Aorta (tissue), 5 donors: ENCODE results near the gene TMEM123. TPM values are rescaled to one million over a fixed set of nuclear protein-coding genes. Genes with fewer than 3 reads are reported as not detected.

Source experiments
- ATAC-seq: fragments of 200-7000 bp; cut with Tn5 transposase; one replicate; pipeline ENCODE4 v1.9.1; 2022; ENCODE audit warnings: moderate library complexity; ENCODE audit not compliant: low FRiP score
- DNase-seq, 2 donors: peaks; one replicate each; pipeline ENCODE4 v3.0.0-alpha.2; 2020
- H3K27ac ChIP-seq, 2 donors: one replicate each; pipeline ENCODE4 v1.5.1; 2013; ENCODE audit warnings: low read length in 2 of 2, mild to moderate bottlenecking in 2 of 2, moderate library complexity in 2 of 2, control low read depth in 1 of 2, inconsistent platforms in 1 of 2, low read depth in 1 of 2
- H3K27me3 ChIP-seq, 2 donors: one replicate each; pipeline ENCODE4 v1.6.1; 2013; ENCODE audit warnings: control low read depth in 1 of 2, low read length in 1 of 2, mild to moderate bottlenecking in 1 of 2, moderate library complexity in 1 of 2; ENCODE audit not compliant: insufficient read depth in 2 of 2, control insufficient read depth in 1 of 2
- H3K36me3 ChIP-seq, 2 donors: one replicate each; pipeline ENCODE4 v1.6.1; 2013; ENCODE audit warnings: control low read depth in 1 of 2, low read length in 1 of 2, mild to moderate bottlenecking in 1 of 2; ENCODE audit not compliant: insufficient read depth in 2 of 2, control insufficient read depth in 1 of 2
- H3K4me1 ChIP-seq, 2 donors: one replicate each; pipeline ENCODE4 v1.6.1; 2013; ENCODE audit warnings: low read length in 2 of 2, control low read depth in 1 of 2, mild to moderate bottlenecking in 1 of 2, moderate library complexity in 1 of 2; ENCODE audit not compliant: insufficient read depth in 2 of 2, control insufficient read depth in 1 of 2
- H3K4me3 ChIP-seq, 2 donors: one replicate each; pipeline ENCODE4 v1.5.1; 2013; ENCODE audit warnings: low read length in 2 of 2, control low read depth in 1 of 2, mild to moderate bottlenecking in 1 of 2
- H3K9me3 ChIP-seq: one replicate; pipeline ENCODE4 v1.6.1; 2013; ENCODE audit warnings: mild to moderate bottlenecking, low read length; ENCODE audit not compliant: control insufficient read depth
- WGBS, 2 donors: extraction: QIAGEN DNeasy Blood & Tissue Kit; methylation state at CpG; one replicate each; pipeline ENCODE4 v1.1.7; 2013; 5-methylcytosine and 5-hydroxymethylcytosine counted together
- intact Hi-C, 2 donors: fragments of 100-400 bp; cut with DNase I; formaldehyde crosslinking; loops; one replicate each; pipeline versions ENCODE4 v1.14.2 to v1.15.0; 2022
- polyA plus RNA-seq, 2 donors: library from polyadenylated mRNA; stranded (reverse); fragments of 200-250 nt; gene quantifications; one replicate each; pipeline ENCODE4 v1.2.3, GENCODE V29; 2013
- total RNA-seq, 2 donors: library from RNA; stranded (reverse); fragmentation: NEBNext Ultra II Directional; extraction: Animal tissue kit (Norgen Biotek cat#: 25700); gene quantifications; one replicate each; pipeline ENCODE4 v1.2.1, GENCODE V29; 2021
- donor health status: healthy with polysubstance abuse.
- donor health status: Bipolar disorder and iron deficiency.
- donor health status: DM: no; HTN: no; CAD: no.
- donor health status: DM: no; HTN: no; CAD: no.
- donor health status: DM: yes; HTN: yes; CAD: no.

TMEM123 gene
- total and polyA plus RNA-seq, 4 donors, result 42.1 to 116 (median 79.2) TPM

GRCh38 chr11:102427068-102427467 is 25.5 kb downstream of the TMEM123 start:
- DNase-seq, result no peak
- 0% methylated on average over 1 of the region's 1 CpG for WGBS, 2 donors
- H3K36me3 ChIP-seq, result no peaks in the 10 kb centered on the region
- intact Hi-C loops, result no loop called here
- H3K9me3 ChIP-seq, result no peaks in the 10 kb centered on the region
- ATAC-seq, result no peak
- peaks cover 0 to 3% of the 10 kb centered on the region in 2 donors for H3K4me1 ChIP-seq
- H3K27me3 ChIP-seq, result no peaks in the 10 kb centered on the region
- no peak overlapping the region for H3K27ac ChIP-seq
- H3K4me3 ChIP-seq, result no peak overlapping the region

GRCh38 chr11:102426570-102426969 is 26.0 kb downstream of the TMEM123 start:
- Histone ChIP-seq H3K27ac (no peak overlapping the region), H3K4me1 (peaks cover 0 to 3% of the 10 kb centered on the region in 2 donors), H3K4me3 (no peak overlapping the region), H3K27me3 (no peaks in the 10 kb centered on the region), H3K9me3 (no peaks in the 10 kb centered on the region), H3K36me3 (no peaks in the 10 kb centered on the region)
- intact Hi-C loops, result no loop called here
- no peak for ATAC-seq
- no peak for DNase-seq

- 83 to 85% methylated on average over 2 of the region's 2 CpGs for WGBS, 2 donors
- no peak overlapping the region for H3K27ac ChIP-seq
- intact Hi-C loops, result no loop called here
- no peaks in the 10 kb centered on the region for H3K36me3 ChIP-seq
- DNase-seq (no peak), ATAC-seq (no peak)
- no peak overlapping the region for H3K4me3 ChIP-seq
- peaks cover 0 to 3% of the 10 kb centered on the region in 2 donors for H3K4me1 ChIP-seq
- H3K9me3 ChIP-seq, result no peaks in the 10 kb centered on the region
- H3K27me3 ChIP-seq, result no peaks in the 10 kb centered on the region
These were observed 26.6 kb downstream of the TMEM123 start for GRCh38 chr11:102426000-102426399.

GRCh38 chr11:102423936-102424335 is 28.6 kb downstream of the TMEM123 start:
- H3K4me1 ChIP-seq, result no peaks in the 10 kb centered on the region
- DNase-seq, result no peak
- intact Hi-C loops, result no loop called here
- WGBS, 2 donors, result 94 to 95% methylated on average over 1 of the region's 1 CpG
- ATAC-seq, result no peak
- no peaks in the 10 kb centered on the region for H3K9me3 ChIP-seq
- no peak overlapping the region for H3K4me3 ChIP-seq
- no peaks in the 10 kb centered on the region for H3K27me3 ChIP-seq
- no peaks in the 10 kb centered on the region for H3K36me3 ChIP-seq
- H3K27ac ChIP-seq, result no peak overlapping the region

GRCh38 chr11:102422817-102423712 is 29.5 kb downstream of the TMEM123 start:
- H3K4me3 ChIP-seq, result no peak overlapping the region
- DNase-seq, result no peak
- H3K9me3 ChIP-seq, result no peaks in the 10 kb centered on the region
- H3K4me1 ChIP-seq, result no peaks in the 10 kb centered on the region
- H3K27me3 ChIP-seq, result no peaks in the 10 kb centered on the region
- H3K36me3 ChIP-seq, result no peaks in the 10 kb centered on the region
- ATAC-seq, result no peak
- no peak overlapping the region for H3K27ac ChIP-seq
- intact Hi-C loops, result no loop called here
- 84% methylated on average over 4 of the region's 4 CpGs for WGBS, 2 donors

- H3K4me1 ChIP-seq, result no peaks in the 10 kb centered on the region
- ATAC-seq, result no peak
- 70 to 71% methylated on average over 3 of the region's 3 CpGs for WGBS, 2 donors
- H3K27me3 ChIP-seq, result no peaks in the 10 kb centered on the region
- H3K27ac ChIP-seq, result no peak overlapping the region
- no peaks in the 10 kb centered on the region for H3K36me3 ChIP-seq
- intact Hi-C loops, result no loop called here
- no peak for DNase-seq
- H3K9me3 ChIP-seq, result no peaks in the 10 kb centered on the region
- no peak overlapping the region for H3K4me3 ChIP-seq
These were observed 31.3 kb downstream of the TMEM123 start for GRCh38 chr11:102421261-102421660.

GRCh38 chr11:102420547-102420946 is 32.0 kb downstream of the TMEM123 start:
- H3K36me3 ChIP-seq, result no peaks in the 10 kb centered on the region
- no peak overlapping the region for H3K4me3 ChIP-seq
- H3K27me3 ChIP-seq, result no peaks in the 10 kb centered on the region
- WGBS, 2 donors, result 79 to 92% methylated on average over 2 of the region's 2 CpGs
- no peak overlapping the region for H3K27ac ChIP-seq
- DNase-seq (no peak), ATAC-seq (no peak)
- intact Hi-C loops, result no loop called here
- no peaks in the 10 kb centered on the region for H3K4me1 ChIP-seq
- H3K9me3 ChIP-seq, result no peaks in the 10 kb centered on the region

- H3K9me3 ChIP-seq, result no peaks in the 10 kb centered on the region
- H3K36me3 ChIP-seq, result no peaks in the 10 kb centered on the region
- intact Hi-C loops, result no loop called here
- no peaks in the 10 kb centered on the region for H3K27me3 ChIP-seq
- DNase-seq (no peak), ATAC-seq (no peak)
- H3K27ac ChIP-seq, result no peak overlapping the region
- 87 to 94% methylated on average over 3 of the region's 3 CpGs for WGBS, 2 donors
- H3K4me3 ChIP-seq, result no peak overlapping the region
- H3K4me1 ChIP-seq, result no peaks in the 10 kb centered on the region
These were observed 33.4 kb downstream of the TMEM123 start for GRCh38 chr11:102419181-102419580.

GRCh38 chr11:102416976-102417375 is 35.6 kb downstream of the TMEM123 start:
- 96% methylated on average over 2 of the region's 2 CpGs for WGBS, 2 donors
- H3K4me1 ChIP-seq, result no peaks in the 10 kb centered on the region
- no peak overlapping the region for H3K4me3 ChIP-seq
- H3K27me3 ChIP-seq, result no peaks in the 10 kb centered on the region
- no peaks in the 10 kb centered on the region for H3K9me3 ChIP-seq
- H3K27ac ChIP-seq, result no peak overlapping the region
- DNase-seq (no peak), ATAC-seq (no peak)
- no peaks in the 10 kb centered on the region for H3K36me3 ChIP-seq
- intact Hi-C loops, result no loop called here
